Central memory CD4-positive, alpha-beta T cell (primary cell): Measurements from ENCODE around the gene SPRY2.

ENCODE experiments used
- DNase-seq: peaks from one replicate; pipeline ENCODE4 v3.0.0; 2022

The SPRY2 gene

GRCh38 chr13:80312967-80313366 lies 28.0 kb downstream of the SPRY2 start:
- no peak for DNase-seq

- DNase-seq: no peak
Observed at GRCh38 chr13:80312012-80312704, 28.8 kb downstream of the SPRY2 start.

GRCh38 chr13:80309926-80310325 lies 31.0 kb downstream of the SPRY2 start:
- DNase-seq: no peak

- no peak for DNase-seq
Observed at GRCh38 chr13:80307401-80307987, 33.4 kb downstream of the SPRY2 start.

GRCh38 chr13:80306337-80306972 lies 34.5 kb downstream of the SPRY2 start:
- DNase-seq: no peak

- no peak for DNase-seq
Observed at GRCh38 chr13:80305737-80306136, 35.2 kb downstream of the SPRY2 start.

- DNase-seq: no peak
Observed at GRCh38 chr13:80303225-80303811, 37.6 kb downstream of the SPRY2 start.

- DNase-seq: no peak
Observed at GRCh38 chr13:80299046-80299445, 41.9 kb downstream of the SPRY2 start.

GRCh38 chr13:80297503-80297902 lies 43.4 kb downstream of the SPRY2 start:
- DNase-seq: no peak

GRCh38 chr13:80297094-80297493 lies 43.8 kb downstream of the SPRY2 start:
- DNase-seq: no peak

GRCh38 chr13:80296638-80297037 lies 44.3 kb downstream of the SPRY2 start:
- no peak for DNase-seq

GRCh38 chr13:80290591-80290990 lies 50.3 kb downstream of the SPRY2 start:
- DNase-seq: no peak
